ENCODE results near the gene EIF4E1B.

The EIF4E1B gene

GRCh38 chr5:176661676-176662075, 31.2 kb downstream of the EIF4E1B start:
- DNase-seq: no peak

GRCh38 chr5:176662371-176663333, 32.2 kb downstream of the EIF4E1B start:
- DNase-seq: no peak

GRCh38 chr5:176663566-176663965, 33.1 kb downstream of the EIF4E1B start:
- DNase-seq: no peak

GRCh38 chr5:176664479-176664878, 34.0 kb downstream of the EIF4E1B start:
- DNase-seq: no peak

GRCh38 chr5:176664886-176665285, 34.4 kb downstream of the EIF4E1B start:
- DNase-seq: no peak

- no peak for DNase-seq
These were observed 35.0 kb downstream of the EIF4E1B start for GRCh38 chr5:176665517-176665916.

- DNase-seq: no peak
These were observed 37.2 kb downstream of the EIF4E1B start for GRCh38 chr5:176667637-176668036.

GRCh38 chr5:176670449-176670848, 40.0 kb downstream of the EIF4E1B start:
- DNase-seq: no peak

GRCh38 chr5:176671399-176671798, 40.9 kb downstream of the EIF4E1B start:
- no peak for DNase-seq

- DNase-seq: no peak
These were observed 41.6 kb downstream of the EIF4E1B start for GRCh38 chr5:176671890-176672747.

GRCh38 chr5:176673651-176674583, 43.4 kb downstream of the EIF4E1B start:
- no peak for DNase-seq

- no peak for DNase-seq
These were observed 44.3 kb downstream of the EIF4E1B start for GRCh38 chr5:176674799-176675198.

GRCh38 chr5:176675676-176676360, 45.3 kb downstream of the EIF4E1B start:
- DNase-seq: no peak

- no peak for DNase-seq
These were observed 45.9 kb downstream of the EIF4E1B start for GRCh38 chr5:176676361-176676824.

- DNase-seq: peak in 2 of 58 donors; percentile 5 to 15
These were observed 46.9 kb downstream of the EIF4E1B start for GRCh38 chr5:176677209-176677939.

GRCh38 chr5:176678584-176678983, 48.1 kb downstream of the EIF4E1B start:
- no peak for DNase-seq

- no peak for DNase-seq
These were observed 49.1 kb downstream of the EIF4E1B start for GRCh38 chr5:176679365-176680225.

- no peak for DNase-seq
These were observed 49.7 kb downstream of the EIF4E1B start for GRCh38 chr5:176680226-176680563.
